SK-N-MC (cell line): Measurements from ENCODE around the gene AKR1B1.

Experiments
- EZH2 ChIP-seq: fragments of 200-600 bp; sonication (generic); IDR thresholded peaks from one replicate; pipeline ENCODE4 v1.6.1; 2017; ENCODE audit warnings: antibody characterized with exemption
- FOXP2 ChIP-seq: optimal IDR thresholded peaks from 2 replicates; pipeline ENCODE3; 2011; ENCODE audit warnings: mild to moderate bottlenecking, moderate library complexity; ENCODE audit not compliant: insufficient read depth; ENCODE audit errors: extremely low read length, control extremely low read depth
- POLR2AphosphoS5 ChIP-seq: IDR thresholded peaks from 2 replicates; pipeline ENCODE4 v1.6.1; 2012; ENCODE audit warnings: mild to moderate bottlenecking, low read depth, low read length, borderline replicate concordance

- TF ChIP-seq EZH2, result no peak
- TF ChIP-seq POLR2AphosphoS5, result no peak
- TF ChIP-seq FOXP2, result no peak
These were observed 43.8 kb upstream of the AKR1B1 start for GRCh38 chr7:134502463-134503371.
